Upper lobe of left lung (tissue), 6 donors: Measurements from ENCODE around the gene LAMP2. TPM values are rescaled to one million over a fixed set of nuclear protein-coding genes. Genes with fewer than 3 reads are reported as not detected.

ENCODE experiments used
- ATAC-seq, 2 donors: fragments of 200-7000 bp; cut with Tn5 transposase; one replicate each; pipeline ENCODE4 v1.9.1; 2022; ENCODE audit warnings: mild to moderate bottlenecking in 2 of 2, moderate library complexity in 2 of 2; ENCODE audit not compliant: low FRiP score in 2 of 2
- DNase-seq, 2 donors: peaks; one replicate each; pipeline ENCODE4 v3.0.0-alpha.2; 2019 to 2020
- H3K27ac ChIP-seq, 4 donors: fragments of 200-600 bp; sonication (generic); one replicate each; pipeline ENCODE4 v1.5.1; 2016 to 2019
- H3K27me3 ChIP-seq, 4 donors: fragments of 200-600 bp; sonication (generic); one replicate each; pipeline ENCODE4 v1.5.1; 2017 to 2019
- H3K36me3 ChIP-seq, 4 donors: fragments of 200-600 bp; sonication (generic); one replicate each; pipeline ENCODE4 v1.5.1; 2016 to 2019
- H3K4me1 ChIP-seq, 4 donors: fragments of 200-600 bp; sonication (generic); one replicate each; pipeline ENCODE4 v1.5.1; 2018 to 2019
- H3K4me3 ChIP-seq, 4 donors: fragments of 200-600 bp; sonication (generic); one replicate each; pipeline ENCODE4 v1.5.1; 2017 to 2019; ENCODE audit warnings: mild to moderate bottlenecking in 2 of 4, moderate library complexity in 1 of 4
- H3K9me3 ChIP-seq, 4 donors: fragments of 200-600 bp; sonication (generic); one replicate each; pipeline ENCODE4 v1.5.1; 2018 to 2019
- CTCF ChIP-seq, 6 experiments: fragments of 450-650 bp in 4 of 6; fragments of 200-600 bp in 2 of 6; sonication (generic) in 2 of 6; IDR thresholded peaks; one replicate each; pipeline ENCODE4 v1.5.1; 2016 to 2019; ENCODE audit warnings: antibody characterized with exemption in 6 of 6
- EP300 ChIP-seq, 4 donors: sonication (generic); formaldehyde crosslinking; IDR thresholded peaks; one replicate each; pipeline ENCODE4 v1.5.1; 2017; ENCODE audit warnings: antibody characterized with exemption in 4 of 4, control low read depth in 2 of 4
- POLR2A ChIP-seq, 4 donors: fragments of 450-650 bp; IDR thresholded peaks; one replicate each; pipeline ENCODE4 v1.5.1; 2016 to 2017; ENCODE audit warnings: antibody characterized with exemption in 4 of 4, mild to moderate bottlenecking in 2 of 4
- POLR2AphosphoS5 ChIP-seq, 2 donors: sonication (generic); formaldehyde crosslinking; IDR thresholded peaks; one replicate each; pipeline ENCODE4 v1.5.1; 2017; ENCODE audit warnings: antibody characterized with exemption in 2 of 2
- WGBS, 2 donors: methylation state at CpG; one replicate each; pipeline ENCODE4 v1.1.5; 2017 to 2018; 5-methylcytosine and 5-hydroxymethylcytosine counted together
- total RNA-seq, 6 donors: library from RNA; depleted of rRNA in 4 of 6; stranded (reverse); fragments of >200 nt in 4 of 6; gene quantifications; one replicate each; pipeline versions ENCODE4 v1.1.0 to v1.2.1, GENCODE V29; 2016 to 2021
- donor health status: DM: no; HTN: no; CAD: no; lungs with moderate emphysema.
- donor health status: DM: no; HTN: yes; CAD: no; lungs with severe emphysema.

The LAMP2 gene
- total RNA-seq, 6 donors from 2014 or later, result 28.0 to 145 (median 125) TPM

- Histone ChIP-seq H3K27ac (no peak overlapping the region), H3K4me1 (peaks cover 8 to 20% (median 10%) of the 10 kb centered on the region in 4 donors)
- no peak for DNase-seq
These were observed 9.8 kb downstream of the LAMP2 start for GRCh38 chrX:120459309-120459708.

GRCh38 chrX:120457766-120458180 lies 11.3 kb downstream of the LAMP2 start:
- no peak for TF ChIP-seq POLR2A (IDR thresholded peaks at IDR 0.05)
- TF ChIP-seq POLR2AphosphoS5 (IDR thresholded peaks at IDR 0.05), result no peak
- no peak for TF ChIP-seq EP300 (IDR thresholded peaks at IDR 0.05)
- no peak for TF ChIP-seq CTCF (IDR thresholded peaks at IDR 0.05)
- peak overlapping the region in 1 of 4 donors; percentile 17 for H3K27ac ChIP-seq
- DNase-seq (no peak), ATAC-seq (no peak)
- H3K36me3 ChIP-seq, result peaks cover 0 to 15% (median 0%) of the 10 kb centered on the region in 4 donors
- H3K27me3 ChIP-seq, result no peaks in the 10 kb centered on the region
- H3K9me3 ChIP-seq, result no peaks in the 10 kb centered on the region
- H3K4me1 ChIP-seq, result peaks cover 7 to 12% (median 9%) of the 10 kb centered on the region in 4 donors
- WGBS, 2 donors, result 18 to 19% methylated on average over 2 of the region's 2 CpGs
- H3K4me3 ChIP-seq, result no peak overlapping the region

More at GRCh38 chrX:120459309-120459708, 9.8 kb downstream of the LAMP2 start:
- TF ChIP-seq POLR2A (IDR thresholded peaks at IDR 0.05), result no peak
- TF ChIP-seq EP300 (IDR thresholded peaks at IDR 0.05), result no peak
- TF ChIP-seq CTCF (IDR thresholded peaks at IDR 0.05), result no peak
- TF ChIP-seq POLR2AphosphoS5 (IDR thresholded peaks at IDR 0.05), result no peak
- Histone ChIP-seq H3K36me3 (peaks cover 0 to 15% (median 0%) of the 10 kb centered on the region in 4 donors), H3K27me3 (no peaks in the 10 kb centered on the region), H3K4me3 (no peak overlapping the region), H3K9me3 (no peaks in the 10 kb centered on the region)
- no peak for ATAC-seq

- ATAC-seq, result no peak
- 34 to 50% methylated on average over 4 of the region's 4 CpGs for WGBS, 2 donors
- TF ChIP-seq POLR2A (IDR thresholded peaks at IDR 0.05) (no peak), EP300 (IDR thresholded peaks at IDR 0.05) (no peak), POLR2AphosphoS5 (IDR thresholded peaks at IDR 0.05) (no peak), CTCF (IDR thresholded peaks at IDR 0.05) (no peak)
These were observed 12.1 kb downstream of the LAMP2 start for GRCh38 chrX:120456973-120457372.

GRCh38 chrX:120453985-120454384 lies 15.1 kb downstream of the LAMP2 start:
- ATAC-seq (no peak), DNase-seq (no peak)
- no peak for TF ChIP-seq POLR2AphosphoS5 (IDR thresholded peaks at IDR 0.05)
- no peak for TF ChIP-seq EP300 (IDR thresholded peaks at IDR 0.05)
- TF ChIP-seq CTCF (IDR thresholded peaks at IDR 0.05), result no peak
- TF ChIP-seq POLR2A (IDR thresholded peaks at IDR 0.05), result no peak
- Histone ChIP-seq H3K4me1 (peaks cover 7 to 10% (median 9%) of the 10 kb centered on the region in 4 donors), H3K36me3 (peaks cover 0 to 15% (median 0%) of the 10 kb centered on the region in 4 donors), H3K27me3 (no peaks in the 10 kb centered on the region), H3K4me3 (no peak overlapping the region), H3K9me3 (no peaks in the 10 kb centered on the region), H3K27ac (no peak overlapping the region)
- 63 to 70% methylated on average over 5 of the region's 5 CpGs for WGBS, 2 donors

More at GRCh38 chrX:120456973-120457372, 12.1 kb downstream of the LAMP2 start:
- no peaks in the 10 kb centered on the region for H3K9me3 ChIP-seq
- no peak overlapping the region for H3K4me3 ChIP-seq
- peaks cover 0 to 15% (median 0%) of the 10 kb centered on the region in 4 donors for H3K36me3 ChIP-seq
- no peaks in the 10 kb centered on the region for H3K27me3 ChIP-seq
- peaks cover 7 to 10% (median 9%) of the 10 kb centered on the region in 4 donors for H3K4me1 ChIP-seq
- H3K27ac ChIP-seq, result peak overlapping the region in 1 of 4 donors; percentile 50
- no peak for DNase-seq

GRCh38 chrX:120452131-120452530 lies 17.0 kb downstream of the LAMP2 start:
- no peak overlapping the region for H3K27ac ChIP-seq
- peaks cover 0 to 22% (median 3%) of the 10 kb centered on the region in 4 donors for H3K36me3 ChIP-seq
- peaks cover 0 to 7% (median 4%) of the 10 kb centered on the region in 4 donors for H3K4me1 ChIP-seq
- WGBS, 2 donors, result 46 to 53% methylated on average over 3 of the region's 3 CpGs
- H3K9me3 ChIP-seq, result no peaks in the 10 kb centered on the region
- no peak for DNase-seq
- H3K27me3 ChIP-seq, result no peaks in the 10 kb centered on the region
- ATAC-seq, result no peak
- H3K4me3 ChIP-seq, result no peak overlapping the region
- TF ChIP-seq POLR2A (IDR thresholded peaks at IDR 0.05) (no peak), CTCF (IDR thresholded peaks at IDR 0.05) (no peak), POLR2AphosphoS5 (IDR thresholded peaks at IDR 0.05) (no peak)
